T-helper 1 cell treated with Interleukin-12 subunit alpha and Interleukin-12 subunit beta and Interleukin-4 antibody, amounts not matched to agents 30 μg/mL and 1 μg/mL, for 36 hours (primary cell): Measurements from ENCODE around the gene VAV2.

Source experiments
- H3K27ac Mint-ChIP-seq: one replicate; pipeline ENCODE4 v1.8.0; 2021; ENCODE audit warnings: mild to moderate bottlenecking, mixed read lengths
- H3K27me3 Mint-ChIP-seq: one replicate; pipeline ENCODE4 v1.8.0; 2021; ENCODE audit warnings: low read depth, mixed read lengths
- H3K36me3 Mint-ChIP-seq: one replicate; pipeline ENCODE4 v1.8.0; 2021; ENCODE audit warnings: low read depth, mixed read lengths
- H3K4me1 Mint-ChIP-seq: one replicate; pipeline ENCODE4 v1.8.0; 2021; ENCODE audit warnings: low read depth, mixed read lengths
- H3K4me3 Mint-ChIP-seq: one replicate; pipeline ENCODE4 v1.8.0; 2021; ENCODE audit warnings: mild to moderate bottlenecking, moderate library complexity, mixed read lengths
- H3K9me3 Mint-ChIP-seq: one replicate; pipeline ENCODE4 v1.8.0; 2021; ENCODE audit warnings: mixed read lengths

Gene VAV2

DNA sequence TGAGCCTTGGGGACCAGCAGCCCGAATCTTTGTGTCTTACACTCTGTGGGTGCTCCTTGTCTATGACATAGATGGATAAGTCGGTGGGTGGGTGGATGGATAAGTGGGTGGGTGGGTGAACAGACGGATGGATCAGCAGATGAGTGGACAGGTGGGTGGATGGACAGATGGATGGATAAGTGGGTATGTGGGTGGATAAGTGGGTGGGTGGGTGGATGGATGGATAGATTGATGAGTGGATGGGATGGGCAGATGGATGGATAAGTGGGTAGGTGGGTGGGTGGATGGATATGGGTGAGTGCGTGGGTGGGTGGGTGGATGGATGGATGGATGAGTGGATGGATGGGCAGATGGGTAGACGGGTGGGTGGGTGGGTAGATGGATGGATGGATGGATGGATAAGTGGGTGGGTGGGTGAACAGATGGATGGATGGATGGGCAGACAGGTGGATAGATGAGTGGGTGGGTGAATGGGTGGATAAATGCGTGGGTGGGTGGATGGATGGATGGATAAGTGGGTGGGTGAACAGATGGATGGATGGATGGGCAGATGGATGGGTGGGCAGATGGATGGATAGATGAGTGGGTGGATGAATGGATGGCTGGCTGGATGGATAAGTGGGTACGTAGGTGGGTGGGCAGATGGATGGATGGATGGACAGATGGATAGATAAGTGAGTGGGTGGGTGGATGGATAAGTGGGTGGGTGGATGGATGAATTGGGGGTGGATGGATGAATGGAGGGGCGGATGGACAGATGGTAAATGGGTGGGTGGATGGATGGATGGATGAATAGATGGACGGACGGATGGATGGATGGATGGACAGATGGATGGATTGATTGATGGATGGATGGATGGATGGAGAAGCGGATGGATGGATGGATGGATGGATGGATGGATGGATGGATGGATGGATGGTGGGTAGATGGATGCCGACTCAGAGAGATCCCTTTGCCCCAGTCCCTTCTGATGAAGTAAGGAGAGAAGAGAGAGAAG is 121.2 kb downstream of the VAV2 start:
- H3K27ac Mint-ChIP-seq = no peak overlapping the region
- no peak overlapping the region for H3K4me3 Mint-ChIP-seq
- H3K4me1 Mint-ChIP-seq = peaks cover 5% of the 10 kb centered on the region
- no peaks in the 10 kb centered on the region for H3K9me3 Mint-ChIP-seq
- H3K36me3 Mint-ChIP-seq = no peaks in the 10 kb centered on the region
- H3K27me3 Mint-ChIP-seq = peaks cover 9% of the 10 kb centered on the region

GRCh38 chr9:133869674-133870405 is 122.3 kb downstream of the VAV2 start:
- no peak overlapping the region for H3K27ac Mint-ChIP-seq
- no peaks in the 10 kb centered on the region for H3K36me3 Mint-ChIP-seq
- no peak overlapping the region for H3K4me3 Mint-ChIP-seq
- H3K4me1 Mint-ChIP-seq = peaks cover 5% of the 10 kb centered on the region
- H3K27me3 Mint-ChIP-seq = peaks cover 9% of the 10 kb centered on the region
- H3K9me3 Mint-ChIP-seq = no peaks in the 10 kb centered on the region

DNA sequence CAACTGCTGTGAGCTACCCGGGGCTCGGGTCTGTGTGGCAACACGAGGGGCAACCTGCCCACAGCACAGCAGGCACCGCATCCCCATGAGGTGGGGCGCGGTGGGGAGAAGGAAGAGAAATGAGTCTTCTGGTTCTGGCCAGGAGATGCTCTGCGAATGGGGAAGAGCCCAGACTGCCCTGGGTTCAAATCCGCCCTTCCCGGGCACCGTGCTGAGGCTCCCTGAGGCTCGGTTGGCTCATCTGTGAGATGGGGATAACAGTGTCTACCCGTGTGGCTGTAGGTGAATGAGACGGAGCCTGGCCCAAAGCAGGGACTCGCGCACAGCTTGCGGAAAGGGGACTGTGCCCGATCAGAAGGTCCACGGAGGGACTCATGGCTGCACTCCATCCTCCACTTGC is 123.9 kb downstream of the VAV2 start:
- Mint-ChIP-seq H3K27me3 (peaks cover 9% of the 10 kb centered on the region), H3K36me3 (no peaks in the 10 kb centered on the region), H3K4me3 (no peak overlapping the region)

DNA sequence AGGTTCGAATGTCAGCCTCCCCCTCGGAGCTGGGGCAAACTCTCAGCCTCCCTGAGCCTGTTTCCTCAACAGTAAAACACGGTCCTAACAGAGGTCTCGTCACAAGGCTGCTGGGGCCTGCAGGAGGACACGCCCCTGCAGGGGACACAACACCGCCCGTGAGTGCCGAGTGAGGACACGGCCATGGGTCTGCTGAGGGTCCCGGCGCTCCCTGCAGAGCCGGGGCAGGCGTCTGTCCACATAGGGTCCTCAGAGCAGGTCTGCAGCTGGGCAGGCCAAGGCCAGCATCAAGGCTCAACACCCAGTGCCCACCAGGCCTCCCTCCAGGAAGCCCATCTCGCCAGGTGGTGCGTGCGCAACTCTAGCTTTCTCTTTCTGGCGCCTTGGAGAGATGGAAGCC is 125.2 kb downstream of the VAV2 start:
- H3K9me3 Mint-ChIP-seq = no peaks in the 10 kb centered on the region
- peaks cover 5% of the 10 kb centered on the region for H3K4me1 Mint-ChIP-seq
- H3K27ac Mint-ChIP-seq = no peak overlapping the region
- H3K4me3 Mint-ChIP-seq = no peak overlapping the region
- no peaks in the 10 kb centered on the region for H3K36me3 Mint-ChIP-seq
- H3K27me3 Mint-ChIP-seq = peaks cover 9% of the 10 kb centered on the region

More for the DNA sequence above, 123.9 kb downstream of the VAV2 start:
- Mint-ChIP-seq H3K4me1 (peaks cover 5% of the 10 kb centered on the region), H3K9me3 (no peaks in the 10 kb centered on the region), H3K27ac (no peak overlapping the region)

DNA sequence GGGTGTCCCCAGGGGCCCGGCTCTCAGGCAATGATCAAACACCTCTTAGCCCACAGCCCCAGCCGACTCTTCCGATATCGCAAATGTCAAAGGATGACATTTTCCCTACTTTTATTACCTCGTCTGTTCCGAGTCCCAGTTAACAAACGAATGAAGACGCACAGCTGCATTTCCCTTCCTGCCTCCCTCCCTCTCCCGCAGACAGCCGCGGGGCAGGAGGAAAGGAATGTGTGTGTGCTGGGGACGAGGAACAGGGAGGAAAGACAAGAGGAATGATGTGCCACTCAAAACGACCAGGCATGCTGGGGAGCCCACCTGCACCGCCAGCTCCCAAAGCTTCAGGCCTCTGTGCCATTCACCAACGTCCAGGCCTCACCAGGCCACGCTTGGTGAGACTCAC is 128.1 kb downstream of the VAV2 start:
- H3K36me3 Mint-ChIP-seq = no peaks in the 10 kb centered on the region
- no peaks in the 10 kb centered on the region for H3K4me1 Mint-ChIP-seq
- H3K4me3 Mint-ChIP-seq = no peak overlapping the region

DNA sequence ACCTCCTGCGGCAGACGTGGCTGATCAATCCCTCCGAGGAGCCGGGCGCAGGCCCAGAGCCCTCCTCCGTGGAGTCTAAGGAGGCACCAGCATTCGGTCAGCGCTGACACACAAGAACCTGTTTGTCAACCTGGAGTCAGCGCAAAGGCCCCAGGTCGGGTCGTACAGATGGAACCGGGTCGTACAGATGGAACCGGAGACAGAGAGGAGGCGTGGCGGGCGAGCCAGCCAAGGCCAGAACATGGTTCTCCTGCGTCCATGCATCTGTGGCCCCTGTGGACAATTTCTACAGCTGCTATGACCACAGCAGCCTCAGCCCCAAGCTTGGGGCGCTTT is 128.9 kb downstream of the VAV2 start:
- H3K27me3 Mint-ChIP-seq = no peaks in the 10 kb centered on the region
- H3K36me3 Mint-ChIP-seq = no peaks in the 10 kb centered on the region
- no peak overlapping the region for H3K27ac Mint-ChIP-seq
- no peaks in the 10 kb centered on the region for H3K9me3 Mint-ChIP-seq
- no peak overlapping the region for H3K4me3 Mint-ChIP-seq
- no peaks in the 10 kb centered on the region for H3K4me1 Mint-ChIP-seq

More for the DNA sequence above, 128.1 kb downstream of the VAV2 start:
- Mint-ChIP-seq H3K9me3 (no peaks in the 10 kb centered on the region), H3K27ac (no peak overlapping the region), H3K27me3 (no peaks in the 10 kb centered on the region)

DNA sequence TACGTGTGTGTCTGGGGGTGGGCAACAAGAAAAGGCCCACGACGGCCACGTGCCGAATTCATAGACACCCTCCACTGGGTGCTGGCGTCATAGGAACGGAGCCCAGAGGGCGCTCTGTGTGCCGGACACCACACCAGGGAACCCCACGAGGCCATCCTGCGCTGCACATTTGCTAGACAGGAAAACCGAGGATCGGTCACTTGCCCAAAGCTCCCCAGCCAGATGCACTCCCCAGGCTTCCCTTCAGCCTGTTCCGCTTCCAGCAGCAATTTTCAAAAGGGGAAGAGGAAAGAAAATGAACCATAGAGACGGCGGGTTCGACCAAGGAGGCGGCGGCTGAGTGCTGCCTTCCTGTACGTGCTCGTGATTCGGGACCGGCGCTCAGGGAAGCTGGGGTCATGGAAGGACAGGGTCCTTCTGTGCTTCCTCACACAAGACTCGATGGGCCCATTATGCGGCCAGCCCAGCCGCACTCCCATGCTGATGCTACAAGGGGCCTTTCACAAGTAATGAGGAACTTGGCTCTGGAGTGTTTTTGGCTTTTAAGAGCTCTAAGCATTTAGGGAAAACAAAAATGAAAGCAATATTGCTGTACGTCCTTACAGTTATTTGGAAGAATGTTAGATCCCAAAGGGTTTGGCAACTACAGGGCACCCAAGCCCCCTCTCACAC is 129.4 kb downstream of the VAV2 start:
- H3K36me3 Mint-ChIP-seq = no peaks in the 10 kb centered on the region
- H3K27ac Mint-ChIP-seq = no peak overlapping the region
- no peaks in the 10 kb centered on the region for H3K27me3 Mint-ChIP-seq
- no peaks in the 10 kb centered on the region for H3K4me1 Mint-ChIP-seq
- no peak overlapping the region for H3K4me3 Mint-ChIP-seq
- H3K9me3 Mint-ChIP-seq = no peaks in the 10 kb centered on the region

- H3K36me3 Mint-ChIP-seq = no peaks in the 10 kb centered on the region
- no peak overlapping the region for H3K27ac Mint-ChIP-seq
- H3K27me3 Mint-ChIP-seq = no peaks in the 10 kb centered on the region
- no peak overlapping the region for H3K4me3 Mint-ChIP-seq
- H3K4me1 Mint-ChIP-seq = no peaks in the 10 kb centered on the region
- H3K9me3 Mint-ChIP-seq = no peaks in the 10 kb centered on the region
Measured at GRCh38 chr9:133861692-133862091, 130.4 kb downstream of the VAV2 start.

DNA sequence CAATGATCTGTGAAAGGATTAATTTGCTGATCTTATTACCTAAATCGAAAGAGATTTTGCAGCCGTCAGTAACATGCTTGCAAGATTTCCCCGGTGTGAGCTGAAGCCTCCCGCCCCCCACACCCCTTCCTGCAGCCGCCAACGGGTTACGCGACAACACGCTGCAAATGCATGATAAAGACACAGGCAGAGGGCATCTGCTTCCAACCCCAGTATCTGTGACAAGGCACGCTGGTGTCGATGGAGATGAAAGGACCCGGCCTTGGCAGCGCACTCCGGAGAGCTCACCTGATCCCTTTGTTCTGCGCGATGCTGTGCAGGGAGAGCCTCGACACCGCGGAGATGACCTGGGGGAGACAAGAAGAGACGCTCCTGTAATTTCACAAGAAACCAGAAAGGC is 131.0 kb downstream of the VAV2 start:
- no peaks in the 10 kb centered on the region for H3K36me3 Mint-ChIP-seq
- no peaks in the 10 kb centered on the region for H3K27me3 Mint-ChIP-seq
- no peaks in the 10 kb centered on the region for H3K9me3 Mint-ChIP-seq
- no peak overlapping the region for H3K4me3 Mint-ChIP-seq
- H3K27ac Mint-ChIP-seq = no peak overlapping the region
- no peaks in the 10 kb centered on the region for H3K4me1 Mint-ChIP-seq

GRCh38 chr9:133858771-133859170 is 133.4 kb downstream of the VAV2 start:
- H3K36me3 Mint-ChIP-seq = no peaks in the 10 kb centered on the region
- H3K4me3 Mint-ChIP-seq = no peak overlapping the region
- no peak overlapping the region for H3K27ac Mint-ChIP-seq

DNA sequence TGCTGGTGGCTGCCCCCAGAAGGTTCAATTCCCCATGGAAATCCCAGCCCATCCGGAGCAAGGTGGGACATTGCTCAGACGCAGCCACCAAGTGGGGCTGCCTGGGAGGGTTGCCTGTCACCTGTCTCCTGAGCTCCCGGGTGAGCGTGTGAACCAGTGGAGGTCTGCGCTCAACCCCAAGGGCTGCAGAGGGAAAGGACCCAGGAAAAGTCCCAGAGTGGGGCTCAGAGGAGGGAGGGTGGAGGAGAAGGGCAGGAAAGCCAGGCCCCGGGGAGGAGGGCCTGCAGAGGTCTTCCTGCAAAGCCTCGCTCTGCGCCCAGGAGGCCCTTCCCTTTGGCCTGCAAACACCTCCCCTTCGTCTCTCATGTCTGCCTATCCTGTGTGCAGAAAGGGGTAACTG is 134.5 kb downstream of the VAV2 start:
- Mint-ChIP-seq H3K4me1 (no peaks in the 10 kb centered on the region), H3K27ac (no peak overlapping the region), H3K9me3 (no peaks in the 10 kb centered on the region), H3K27me3 (no peaks in the 10 kb centered on the region), H3K4me3 (no peak overlapping the region), H3K36me3 (no peaks in the 10 kb centered on the region)

More at GRCh38 chr9:133858771-133859170, 133.4 kb downstream of the VAV2 start:
- no peaks in the 10 kb centered on the region for H3K9me3 Mint-ChIP-seq
- H3K4me1 Mint-ChIP-seq = no peaks in the 10 kb centered on the region
- H3K27me3 Mint-ChIP-seq = no peaks in the 10 kb centered on the region

DNA sequence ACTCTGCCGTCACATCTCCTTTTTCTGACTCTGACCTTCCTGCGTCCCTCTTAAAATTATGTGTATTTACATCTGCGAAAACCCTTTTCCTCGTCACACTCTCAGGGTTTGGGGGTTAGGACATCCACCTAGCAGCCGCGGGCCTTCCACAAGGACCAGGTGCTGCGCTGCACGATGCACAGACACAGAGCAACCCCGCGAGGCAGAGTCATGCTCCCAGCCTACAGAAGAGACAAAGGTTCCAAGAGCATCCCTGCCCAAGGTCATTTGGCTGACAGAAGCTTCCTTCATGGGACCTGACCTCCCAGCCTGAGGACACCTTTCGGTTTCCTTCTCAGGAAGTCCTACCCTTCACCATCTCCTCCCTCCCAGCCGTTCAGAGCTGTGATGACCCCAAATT is 135.3 kb downstream of the VAV2 start:
- H3K9me3 Mint-ChIP-seq = no peaks in the 10 kb centered on the region
- no peaks in the 10 kb centered on the region for H3K36me3 Mint-ChIP-seq
- no peaks in the 10 kb centered on the region for H3K4me1 Mint-ChIP-seq
- H3K27ac Mint-ChIP-seq = no peak overlapping the region
- H3K4me3 Mint-ChIP-seq = no peak overlapping the region
- no peaks in the 10 kb centered on the region for H3K27me3 Mint-ChIP-seq

- no peak overlapping the region for H3K27ac Mint-ChIP-seq
- H3K9me3 Mint-ChIP-seq = no peaks in the 10 kb centered on the region
- H3K4me1 Mint-ChIP-seq = no peaks in the 10 kb centered on the region
- H3K36me3 Mint-ChIP-seq = no peaks in the 10 kb centered on the region
- no peak overlapping the region for H3K4me3 Mint-ChIP-seq
- no peaks in the 10 kb centered on the region for H3K27me3 Mint-ChIP-seq
Measured at GRCh38 chr9:133855802-133856521, 136.2 kb downstream of the VAV2 start.

GRCh38 chr9:133855371-133855770 is 136.8 kb downstream of the VAV2 start:
- Mint-ChIP-seq H3K27ac (no peak overlapping the region), H3K9me3 (no peaks in the 10 kb centered on the region), H3K4me3 (no peak overlapping the region), H3K4me1 (no peaks in the 10 kb centered on the region), H3K36me3 (no peaks in the 10 kb centered on the region), H3K27me3 (no peaks in the 10 kb centered on the region)
